Fibroblast of peridontal ligament (primary cell): ENCODE data around the gene SPO11.

Source experiments
- DNase-seq: peaks from one replicate; pipeline ENCODE4 v3.0.0-alpha.2; 2010; ENCODE audit errors: extremely low read depth

SPO11 gene

GRCh38 chr20:57391439-57392301 is 62.1 kb downstream of the SPO11 start:
- DNase-seq, result no peak

- no peak for DNase-seq
Observed at GRCh38 chr20:57392512-57393271, 63.1 kb downstream of the SPO11 start.
